Aorta (tissue), 5 donors: ENCODE measurements around the gene REPIN1. TPM values are rescaled to one million over a fixed set of nuclear protein-coding genes. Genes with fewer than 3 reads are reported as not detected.
A peak's percentile ranks its signal among the peaks of the same experiment; 100 is the strongest.

Source experiments
- ATAC-seq: fragments of 200-7000 bp; cut with Tn5 transposase; one replicate; pipeline ENCODE4 v1.9.1; 2022; ENCODE audit warnings: moderate library complexity; ENCODE audit not compliant: low FRiP score
- DNase-seq, 2 donors: peaks; one replicate each; pipeline ENCODE4 v3.0.0-alpha.2; 2020
- H3K27ac ChIP-seq, 2 donors: one replicate each; pipeline ENCODE4 v1.5.1; 2013; ENCODE audit warnings: low read length in 2 of 2, mild to moderate bottlenecking in 2 of 2, moderate library complexity in 2 of 2, control low read depth in 1 of 2, inconsistent platforms in 1 of 2, low read depth in 1 of 2
- H3K27me3 ChIP-seq, 2 donors: one replicate each; pipeline ENCODE4 v1.6.1; 2013; ENCODE audit warnings: control low read depth in 1 of 2, low read length in 1 of 2, mild to moderate bottlenecking in 1 of 2, moderate library complexity in 1 of 2; ENCODE audit not compliant: insufficient read depth in 2 of 2, control insufficient read depth in 1 of 2
- H3K36me3 ChIP-seq, 2 donors: one replicate each; pipeline ENCODE4 v1.6.1; 2013; ENCODE audit warnings: control low read depth in 1 of 2, low read length in 1 of 2, mild to moderate bottlenecking in 1 of 2; ENCODE audit not compliant: insufficient read depth in 2 of 2, control insufficient read depth in 1 of 2
- H3K4me1 ChIP-seq, 2 donors: one replicate each; pipeline ENCODE4 v1.6.1; 2013; ENCODE audit warnings: low read length in 2 of 2, control low read depth in 1 of 2, mild to moderate bottlenecking in 1 of 2, moderate library complexity in 1 of 2; ENCODE audit not compliant: insufficient read depth in 2 of 2, control insufficient read depth in 1 of 2
- H3K4me3 ChIP-seq, 2 donors: one replicate each; pipeline ENCODE4 v1.5.1; 2013; ENCODE audit warnings: low read length in 2 of 2, control low read depth in 1 of 2, mild to moderate bottlenecking in 1 of 2
- H3K9me3 ChIP-seq: one replicate; pipeline ENCODE4 v1.6.1; 2013; ENCODE audit warnings: mild to moderate bottlenecking, low read length; ENCODE audit not compliant: control insufficient read depth
- WGBS, 2 donors: extraction: QIAGEN DNeasy Blood & Tissue Kit; methylation state at CpG; one replicate each; pipeline ENCODE4 v1.1.7; 2013; 5-methylcytosine and 5-hydroxymethylcytosine counted together
- intact Hi-C, 2 donors: fragments of 100-400 bp; cut with DNase I; formaldehyde crosslinking; loops; one replicate each; pipeline versions ENCODE4 v1.14.2 to v1.15.0; 2022
- polyA plus RNA-seq, 2 donors: library from polyadenylated mRNA; stranded (reverse); fragments of 200-250 nt; gene quantifications; one replicate each; pipeline ENCODE4 v1.2.3, GENCODE V29; 2013
- total RNA-seq, 2 donors: library from RNA; stranded (reverse); fragmentation: NEBNext Ultra II Directional; extraction: Animal tissue kit (Norgen Biotek cat#: 25700); gene quantifications; one replicate each; pipeline ENCODE4 v1.2.1, GENCODE V29; 2021
- donor health status: healthy with polysubstance abuse.
- donor health status: Bipolar disorder and iron deficiency.
- donor health status: DM: no; HTN: no; CAD: no.
- donor health status: DM: no; HTN: no; CAD: no.
- donor health status: DM: yes; HTN: yes; CAD: no.

REPIN1 gene
- total and polyA plus RNA-seq, 4 donors = 19.7 to 56.7 (median 48.4) TPM

DNA sequence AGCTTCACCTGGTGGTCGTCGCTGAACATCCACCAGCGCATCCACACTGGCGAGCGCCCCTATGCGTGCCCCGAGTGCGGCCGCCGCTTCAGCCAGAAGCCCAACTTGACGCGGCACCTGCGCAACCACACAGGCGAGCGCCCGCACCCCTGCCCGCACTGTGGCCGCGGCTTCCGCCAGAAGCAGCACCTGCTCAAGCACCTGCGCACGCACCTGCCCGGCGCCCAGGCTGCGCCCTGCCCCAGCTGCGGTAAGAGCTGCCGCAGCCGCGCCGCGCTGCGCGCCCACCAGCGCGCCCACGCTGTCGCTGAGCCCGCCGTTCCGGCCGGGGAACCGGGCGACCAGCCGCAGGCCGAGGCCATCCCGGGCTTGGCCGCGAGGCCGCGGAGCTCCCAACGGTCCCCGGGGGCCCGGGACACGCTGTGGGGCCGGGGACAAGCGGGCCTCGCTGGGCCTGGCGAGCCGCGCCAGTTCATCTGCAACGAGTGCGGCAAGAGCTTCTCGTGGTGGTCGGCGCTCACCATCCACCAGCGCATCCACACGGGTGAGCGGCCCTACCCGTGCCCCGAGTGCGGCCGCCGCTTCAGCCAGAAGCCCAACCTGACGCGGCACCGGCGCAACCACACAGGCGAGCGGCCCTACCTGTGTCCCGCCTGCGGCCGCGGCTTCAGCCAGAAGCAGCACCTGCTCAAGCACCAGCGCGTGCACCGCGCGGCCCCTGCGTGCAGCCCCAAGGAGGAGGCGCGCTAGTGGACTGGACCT is 28.9 kb downstream of the REPIN1 start:
- peak; percentile 31 for ATAC-seq

DNA sequence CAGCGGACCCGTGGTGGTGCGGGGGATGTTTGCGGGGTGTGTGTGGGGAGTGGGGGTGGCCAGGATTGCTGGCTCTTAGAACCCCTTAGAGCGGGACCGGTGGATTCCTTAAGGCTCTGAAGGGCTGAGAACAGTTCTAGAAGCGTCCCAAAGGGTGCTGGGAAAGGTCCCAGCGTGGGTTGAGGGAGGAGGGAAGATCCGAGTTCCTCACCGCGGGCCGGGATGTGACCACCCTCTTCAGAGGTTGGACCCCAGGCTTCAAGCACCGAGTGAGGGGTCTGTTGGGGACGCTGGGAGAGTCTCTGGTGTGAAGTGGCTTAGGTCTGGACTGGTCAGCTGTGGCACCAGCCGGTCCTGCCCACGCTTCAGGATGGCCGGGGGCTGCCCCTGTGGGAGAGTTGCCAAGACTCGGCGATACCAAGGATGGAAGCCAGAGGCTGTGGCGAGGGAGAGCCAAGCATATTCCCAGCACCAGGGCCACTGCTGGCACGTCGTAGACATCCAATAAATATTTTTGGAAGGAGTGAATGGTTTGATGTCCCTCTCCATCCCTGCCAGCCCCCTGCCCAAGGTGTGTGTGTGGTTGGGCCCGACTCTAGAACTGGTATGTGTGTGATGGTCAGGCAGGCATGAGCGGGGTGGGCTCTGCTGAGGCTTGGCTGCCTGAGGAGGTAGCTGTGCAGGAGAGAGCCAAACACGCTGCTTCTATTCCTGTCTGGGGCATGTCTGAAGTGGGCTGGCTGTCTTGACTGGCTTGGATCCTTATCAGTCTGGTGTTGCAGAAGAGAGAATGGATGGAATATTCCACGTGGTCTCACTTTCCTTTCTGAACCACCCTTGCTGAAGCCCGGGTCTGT is 29.7 kb downstream of the REPIN1 start:
- 80 to 81% methylated on average over 27 of the region's 27 CpGs for WGBS, 2 donors
- H3K4me3 ChIP-seq = no peak overlapping the region

More for the DNA sequence above, 28.9 kb downstream of the REPIN1 start:
- intact Hi-C loops = no loop called here
- H3K9me3 ChIP-seq = no peaks in the 10 kb centered on the region
- H3K27ac ChIP-seq = no peak overlapping the region
- WGBS, 2 donors = 96% methylated on average over 91 of the region's 91 CpGs
- no peaks in the 10 kb centered on the region for H3K4me1 ChIP-seq
- no peak overlapping the region for H3K4me3 ChIP-seq
- H3K36me3 ChIP-seq = peaks cover 0 to 2% of the 10 kb centered on the region in 2 donors
- H3K27me3 ChIP-seq = no peaks in the 10 kb centered on the region
- DNase-seq = no peak

DNA sequence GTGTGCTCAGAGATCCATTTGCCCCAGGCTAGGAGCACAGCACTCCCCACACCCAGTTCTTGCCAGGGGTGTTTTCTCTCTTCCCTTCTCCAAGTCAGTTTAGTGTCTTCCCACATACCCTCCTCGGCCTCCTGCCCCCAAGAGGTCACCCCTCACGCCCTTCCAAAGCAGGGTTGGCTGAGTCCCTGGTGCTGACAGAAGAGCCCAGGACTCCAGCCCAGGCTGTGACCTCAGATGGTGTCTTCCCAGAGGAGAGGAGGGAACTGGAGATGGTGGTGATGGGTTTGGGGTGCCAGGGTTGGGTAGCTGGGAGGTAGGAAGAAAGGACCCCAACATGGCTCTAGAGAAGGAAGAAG is 30.3 kb downstream of the REPIN1 start:
- no peak for DNase-seq
- ATAC-seq = no peak
- Histone ChIP-seq H3K4me1 (no peaks in the 10 kb centered on the region), H3K27me3 (no peaks in the 10 kb centered on the region), H3K4me3 (no peak overlapping the region), H3K9me3 (no peaks in the 10 kb centered on the region), H3K27ac (no peak overlapping the region), H3K36me3 (peaks cover 0 to 2% of the 10 kb centered on the region in 2 donors)
- intact Hi-C loops = no loop called here
- WGBS, 2 donors = 63 to 81% methylated on average over 2 of the region's 2 CpGs

More for the DNA sequence above, 29.7 kb downstream of the REPIN1 start:
- Histone ChIP-seq H3K27ac (no peak overlapping the region), H3K4me1 (no peaks in the 10 kb centered on the region), H3K9me3 (no peaks in the 10 kb centered on the region), H3K27me3 (no peaks in the 10 kb centered on the region), H3K36me3 (peaks cover 0 to 2% of the 10 kb centered on the region in 2 donors)
- intact Hi-C loops = no loop called here
- DNase-seq = no peak
- no peak for ATAC-seq

DNA sequence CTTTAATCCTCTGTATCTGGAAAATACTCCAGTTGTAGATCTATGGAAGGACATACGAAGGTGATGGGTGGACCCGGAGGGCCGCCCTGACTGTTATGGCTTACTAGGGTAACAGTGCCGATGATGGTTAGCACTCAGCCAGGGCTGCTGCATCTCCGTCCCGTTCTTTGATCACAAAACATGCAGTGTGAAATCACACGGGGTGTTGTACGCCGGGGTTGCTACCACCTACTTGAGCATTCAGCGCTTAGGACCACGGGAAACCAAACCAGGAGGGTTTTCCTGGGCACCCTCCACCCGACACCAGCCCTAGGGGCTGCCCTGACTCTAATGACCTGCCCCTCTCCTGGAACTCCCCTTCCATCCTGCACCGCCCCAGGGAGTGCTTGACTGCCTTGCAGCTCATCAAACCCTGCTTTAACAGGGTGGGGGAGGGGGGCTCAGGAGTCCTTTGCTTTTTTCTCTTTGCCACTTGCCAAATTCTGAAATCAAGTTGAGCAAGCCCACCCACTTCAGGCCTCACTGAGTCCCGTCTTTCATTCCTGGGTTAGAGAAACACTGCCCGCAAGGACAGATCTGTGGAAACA is 30.9 kb downstream of the REPIN1 start:
- WGBS, 2 donors = 83 to 86% methylated on average over 15 of the region's 15 CpGs
- DNase-seq (no peak), ATAC-seq (no peak)
- Histone ChIP-seq H3K4me1 (no peaks in the 10 kb centered on the region), H3K27me3 (no peaks in the 10 kb centered on the region), H3K27ac (no peak overlapping the region), H3K9me3 (no peaks in the 10 kb centered on the region), H3K4me3 (no peak overlapping the region), H3K36me3 (peaks cover 0 to 2% of the 10 kb centered on the region in 2 donors)
- intact Hi-C loops = loop anchor here in 1 of 2 donors (10.0 kb wide), 1 partner anchor 525 kb away; the partner anchor contains the start of gene ATP6V0E2

DNA sequence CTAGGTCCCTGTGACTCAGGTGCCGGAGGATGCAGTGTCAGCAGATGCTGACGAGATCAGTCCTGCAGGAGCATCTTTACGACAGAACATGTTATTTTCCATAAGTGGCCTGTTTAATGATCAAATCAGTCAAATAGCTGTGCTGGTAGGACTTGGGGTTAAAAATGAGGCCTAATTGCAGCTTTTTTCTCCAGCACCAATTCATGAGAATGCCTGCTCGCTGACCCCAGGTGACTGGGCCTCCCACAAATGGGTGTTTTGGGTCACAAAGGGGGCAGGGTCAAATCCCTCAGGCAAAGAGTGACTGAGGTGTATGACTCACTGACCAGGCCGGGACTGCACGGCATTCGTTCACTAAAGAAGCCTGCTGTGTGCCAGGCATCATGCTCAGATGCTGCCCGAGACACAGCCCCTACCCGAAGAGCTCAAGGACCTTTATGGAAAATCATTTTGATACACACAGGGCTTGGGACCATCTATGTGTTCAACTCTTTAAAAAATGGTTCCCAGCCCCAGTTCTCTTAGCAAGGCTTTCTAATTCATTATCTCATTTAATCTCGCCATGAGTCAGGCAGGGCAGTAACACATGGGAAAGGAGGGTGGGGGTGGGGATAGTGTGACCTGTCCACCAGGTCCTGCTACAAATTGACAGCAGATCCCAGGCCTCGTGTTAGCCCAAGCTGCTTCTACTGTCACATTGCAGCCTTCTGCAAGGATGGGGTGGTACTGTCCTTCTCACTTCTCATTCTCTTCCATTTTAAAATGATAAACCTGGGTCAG is 31.6 kb downstream of the REPIN1 start:
- Histone ChIP-seq H3K4me1 (no peaks in the 10 kb centered on the region), H3K36me3 (peaks cover 0 to 2% of the 10 kb centered on the region in 2 donors), H3K27me3 (no peaks in the 10 kb centered on the region), H3K27ac (no peak overlapping the region), H3K4me3 (no peak overlapping the region), H3K9me3 (no peaks in the 10 kb centered on the region)
- WGBS, 2 donors = 69 to 83% methylated on average over 11 of the region's 11 CpGs
- DNase-seq (no peak), ATAC-seq (no peak)
- intact Hi-C loops = loop anchor here in 1 of 2 donors (10.0 kb wide), 1 partner anchor 525 kb away; the partner anchor contains the start of gene ATP6V0E2

DNA sequence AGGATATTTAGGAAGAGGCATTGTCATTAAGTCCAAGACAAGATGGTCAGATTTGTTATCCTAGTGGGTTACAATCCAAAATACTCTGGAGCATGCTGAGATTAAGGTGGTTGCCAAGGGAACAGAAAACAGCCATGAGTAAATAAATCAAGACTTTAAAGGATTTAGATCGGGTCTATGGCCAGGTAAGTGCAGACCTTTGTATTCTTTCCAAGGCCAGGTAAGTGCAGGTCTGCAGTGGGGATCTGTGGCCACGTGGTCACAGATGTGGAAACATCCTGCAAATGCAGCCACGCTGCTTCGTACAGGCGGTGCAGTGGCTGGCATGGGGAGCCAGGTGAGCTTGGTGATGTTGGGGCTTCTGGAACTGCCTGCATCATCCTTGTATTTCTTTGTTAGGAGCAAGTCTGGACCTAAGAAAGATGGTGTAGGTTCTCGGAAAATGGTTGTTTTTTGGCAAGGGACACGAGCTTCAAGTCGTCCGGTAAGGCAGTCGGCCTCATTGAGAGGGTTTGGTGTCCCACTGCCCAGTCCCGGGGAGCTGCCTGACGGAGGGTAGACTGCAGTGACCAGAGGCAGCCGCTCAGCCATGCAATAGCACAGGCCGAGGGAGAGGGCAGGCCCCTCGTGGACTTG is 32.3 kb downstream of the REPIN1 start:
- 88 to 89% methylated on average over 15 of the region's 15 CpGs for WGBS, 2 donors
- Histone ChIP-seq H3K4me1 (no peaks in the 10 kb centered on the region), H3K36me3 (peaks cover 0 to 2% of the 10 kb centered on the region in 2 donors), H3K4me3 (no peak overlapping the region), H3K27me3 (no peaks in the 10 kb centered on the region), H3K9me3 (no peaks in the 10 kb centered on the region), H3K27ac (no peak overlapping the region)
- ATAC-seq (no peak), DNase-seq (no peak)
- intact Hi-C loops = loop anchor here in 1 of 2 donors (10.0 kb wide), 1 partner anchor 526 kb away; the partner anchor contains the start of gene ATP6V0E2

DNA sequence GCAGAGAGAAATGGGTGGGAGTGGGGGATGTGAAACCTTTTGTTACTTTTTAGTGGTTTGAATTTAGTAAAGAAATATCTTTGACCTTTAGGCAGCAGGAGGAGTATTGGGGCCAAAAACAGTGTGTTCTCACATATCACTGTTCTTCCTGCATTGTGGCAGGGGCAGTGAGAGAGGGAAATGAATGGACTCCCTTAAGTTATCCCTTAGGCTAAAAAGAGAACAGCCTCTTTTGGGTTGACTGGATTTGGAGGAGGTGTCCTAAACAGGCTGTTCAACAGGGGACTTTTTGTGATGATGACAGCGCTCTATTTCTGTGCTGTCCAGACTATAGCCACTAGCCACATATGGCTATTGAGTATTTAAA is 32.8 kb downstream of the REPIN1 start:
- Histone ChIP-seq H3K4me3 (no peak overlapping the region), H3K27me3 (no peaks in the 10 kb centered on the region), H3K9me3 (no peaks in the 10 kb centered on the region), H3K36me3 (peaks cover 0 to 2% of the 10 kb centered on the region in 2 donors), H3K4me1 (no peaks in the 10 kb centered on the region), H3K27ac (no peak overlapping the region)
- DNase-seq = no peak
- WGBS, 2 donors = 98 to 100% methylated on average over 1 of the region's 1 CpG
- intact Hi-C loops = loop anchor here in 1 of 2 donors (10.0 kb wide), 1 partner anchor 527 kb away; the partner anchor contains the start of gene ATP6V0E2
- ATAC-seq = no peak
